Thyroid gland (tissue), 4 donors: ENCODE results near the gene TDP2.

Experiments
- CTCF ChIP-seq, 6 experiments: fragments of 200-600 bp in 3 of 6; fragments of 450-650 bp in 3 of 6; sonication (generic) in 3 of 6; IDR thresholded peaks; one replicate each; pipeline ENCODE4 v1.5.1; 2016 to 2019; ENCODE audit warnings: antibody characterized with exemption in 6 of 6, mild to moderate bottlenecking in 2 of 6, inconsistent platforms in 1 of 6, moderate library complexity in 1 of 6
- POLR2A ChIP-seq, 2 donors: fragments of 450-650 bp; IDR thresholded peaks; one replicate each; pipeline ENCODE4 v1.6.1; 2017; ENCODE audit warnings: antibody characterized with exemption in 2 of 2, mild to moderate bottlenecking in 2 of 2, moderate library complexity in 1 of 2

GRCh38 chr6:24704468-24704867 is 37.8 kb upstream of the TDP2 start:
- TF ChIP-seq CTCF (IDR thresholded peaks at IDR 0.05) (no peak), POLR2A (IDR thresholded peaks at IDR 0.05) (no peak)
